Measurements from ENCODE around the gene ZSWIM6.

DNA sequence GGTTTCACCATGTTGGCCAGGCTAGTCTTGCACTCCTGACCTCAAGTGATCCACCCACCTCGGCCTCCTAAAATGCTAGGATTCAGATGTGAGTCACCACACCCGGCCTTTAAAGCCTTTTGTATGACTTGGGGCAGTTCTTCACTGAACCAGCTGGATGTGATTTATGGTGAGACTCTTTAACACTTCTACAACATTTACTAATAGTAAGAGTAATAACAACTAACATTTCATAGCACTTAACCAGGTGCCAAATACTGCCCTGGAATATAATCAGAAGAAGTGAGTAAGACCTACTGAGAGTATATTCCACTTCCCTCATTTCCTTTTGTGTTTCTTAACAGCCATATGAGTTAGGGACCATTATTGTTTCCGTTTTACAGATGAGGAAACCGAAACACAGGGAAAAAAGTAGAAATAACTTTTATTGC lies 10.0 kb downstream of the ZSWIM6 start:
- TF ChIP-seq CTCF (IDR thresholded peaks at IDR 0.05) (no peak), POLR2AphosphoS5 (IDR thresholded peaks at IDR 0.05) (no peak), POLR2A (IDR thresholded peaks at IDR 0.05) (no peak), EP300 (IDR thresholded peaks at IDR 0.05; ENCODE audit: low read depth) (no peak)

Measured in transverse colon (tissue), 4 donors.